ENCODE measurements around the gene MAN2A2. TPM values are rescaled to one million over a fixed set of nuclear protein-coding genes. Genes with fewer than 3 reads are reported as not detected.

Gene MAN2A2
- polyA plus RNA-seq, 1 donor: 44.0 TPM

DNA sequence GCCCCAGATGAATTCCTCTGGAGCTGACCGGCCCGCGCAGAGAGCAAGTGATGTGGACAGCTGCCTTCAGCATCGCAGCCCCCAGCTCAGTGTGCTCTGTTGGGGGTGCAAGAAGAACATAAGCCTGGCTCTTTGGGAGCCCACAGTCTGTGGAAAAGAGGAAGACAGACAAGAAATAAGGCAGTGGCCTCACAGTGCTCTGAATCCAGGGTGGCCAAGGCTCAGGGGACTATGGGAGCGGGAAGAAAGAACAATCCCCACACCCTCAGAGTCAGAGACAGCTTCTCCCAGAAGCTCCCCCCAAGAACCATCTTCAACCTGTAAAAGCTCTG, 29.5 kb downstream of the MAN2A2 start:
- Histone ChIP-seq H3K9me3 (ENCODE audit: control insufficient read depth, low read depth, low read length) (no peaks in the 10 kb centered on the region), H3K36me3 (ENCODE audit: control insufficient read depth, insufficient read depth, low read length) (peaks cover 3% of the 10 kb centered on the region), H3K27me3 (ENCODE audit: control insufficient read depth, insufficient read depth, low read length) (no peaks in the 10 kb centered on the region), H3K4me3 (ENCODE audit: low read length) (no peak overlapping the region), H3K27ac (ENCODE audit: low read length) (peak overlapping the region; percentile 78), H3K4me1 (ENCODE audit: control insufficient read depth, insufficient read depth, low read length) (peaks cover 31% of the 10 kb centered on the region)
- DNase-seq: no peak
- no CpG with 5 or more reads among the region's 5 CpGs for WGBS (ENCODE audit: insufficient coverage, low lambda C conversion rate)

DNA sequence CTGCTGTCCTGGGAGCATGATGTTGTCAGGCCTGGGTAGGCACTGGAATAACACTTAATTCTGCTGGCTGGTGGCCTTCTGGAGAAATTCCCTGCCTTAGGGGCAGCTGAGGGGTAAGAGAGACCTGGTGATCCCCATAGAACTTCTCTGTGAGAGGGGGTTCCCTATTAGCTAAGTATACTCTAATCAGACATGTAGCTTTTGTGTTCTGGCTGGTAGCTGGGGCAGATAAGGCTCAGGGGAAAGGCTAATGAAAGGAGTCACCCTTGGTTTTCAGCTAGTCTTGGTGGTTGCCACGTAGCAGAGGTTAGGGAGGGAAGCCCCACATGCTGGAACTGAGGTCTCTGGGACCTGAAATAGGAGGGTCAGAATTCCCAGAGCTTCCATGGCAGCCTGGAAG, 30.2 kb downstream of the MAN2A2 start:
- Histone ChIP-seq H3K9me3 (ENCODE audit: control insufficient read depth, low read depth, low read length) (no peaks in the 10 kb centered on the region), H3K36me3 (ENCODE audit: control insufficient read depth, insufficient read depth, low read length) (peaks cover 8% of the 10 kb centered on the region), H3K4me3 (ENCODE audit: low read length) (no peak overlapping the region), H3K4me1 (ENCODE audit: control insufficient read depth, insufficient read depth, low read length) (peaks cover 31% of the 10 kb centered on the region), H3K27ac (ENCODE audit: low read length) (no peak overlapping the region), H3K27me3 (ENCODE audit: control insufficient read depth, insufficient read depth, low read length) (no peaks in the 10 kb centered on the region)
- no CpG with 5 or more reads among the region's 1 CpG for WGBS (ENCODE audit: insufficient coverage, low lambda C conversion rate)
- no peak for DNase-seq

DNA sequence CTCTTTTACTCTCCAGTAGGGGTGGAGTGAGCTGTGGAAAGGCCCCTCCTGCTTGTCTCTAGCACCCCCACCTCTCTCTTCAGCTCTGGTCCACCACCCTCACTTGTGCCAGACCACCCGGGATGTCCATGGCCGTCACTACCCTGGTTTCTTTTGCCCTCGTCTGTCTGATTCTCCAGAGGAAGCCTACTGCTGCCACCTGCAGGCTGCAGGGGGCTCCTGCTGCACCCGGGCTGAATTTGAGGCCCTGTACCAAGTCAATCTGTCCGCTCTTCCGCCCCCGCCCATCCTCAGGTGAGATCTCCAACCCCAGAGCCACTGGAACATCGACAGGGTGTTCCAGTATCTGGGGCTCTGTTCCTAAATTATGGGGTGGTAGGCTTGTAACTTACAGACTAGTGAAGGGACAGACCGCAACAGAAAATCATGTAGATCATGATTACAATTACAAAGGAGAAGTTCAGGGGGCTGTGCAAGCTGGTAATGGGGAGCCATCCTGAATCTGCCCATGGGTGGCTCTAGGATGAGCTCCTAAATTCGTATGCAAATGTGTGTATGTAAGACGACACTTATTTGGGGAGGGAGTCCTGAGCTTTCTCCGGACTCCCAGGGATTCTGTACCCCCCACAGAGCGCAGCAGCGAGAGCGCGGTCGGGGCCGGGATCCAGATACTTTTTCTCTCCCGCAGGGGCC, 31.3 kb downstream of the MAN2A2 start:
- H3K9me3 ChIP-seq (ENCODE audit: control insufficient read depth, low read depth, low read length): no peaks in the 10 kb centered on the region
- peak overlapping the region; percentile 69 for H3K27ac ChIP-seq (ENCODE audit: low read length)
- no peaks in the 10 kb centered on the region for H3K27me3 ChIP-seq (ENCODE audit: control insufficient read depth, insufficient read depth, low read length)
- peaks cover 31% of the 10 kb centered on the region for H3K4me1 ChIP-seq (ENCODE audit: control insufficient read depth, insufficient read depth, low read length)
- H3K4me3 ChIP-seq (ENCODE audit: low read length): peak overlapping the region; percentile 85
- WGBS (ENCODE audit: insufficient coverage, low lambda C conversion rate): no CpG with 5 or more reads among the region's 19 CpGs
- peaks cover 14% of the 10 kb centered on the region for H3K36me3 ChIP-seq (ENCODE audit: control insufficient read depth, insufficient read depth, low read length)
- DNase-seq: peak; percentile 85 to 86

DNA sequence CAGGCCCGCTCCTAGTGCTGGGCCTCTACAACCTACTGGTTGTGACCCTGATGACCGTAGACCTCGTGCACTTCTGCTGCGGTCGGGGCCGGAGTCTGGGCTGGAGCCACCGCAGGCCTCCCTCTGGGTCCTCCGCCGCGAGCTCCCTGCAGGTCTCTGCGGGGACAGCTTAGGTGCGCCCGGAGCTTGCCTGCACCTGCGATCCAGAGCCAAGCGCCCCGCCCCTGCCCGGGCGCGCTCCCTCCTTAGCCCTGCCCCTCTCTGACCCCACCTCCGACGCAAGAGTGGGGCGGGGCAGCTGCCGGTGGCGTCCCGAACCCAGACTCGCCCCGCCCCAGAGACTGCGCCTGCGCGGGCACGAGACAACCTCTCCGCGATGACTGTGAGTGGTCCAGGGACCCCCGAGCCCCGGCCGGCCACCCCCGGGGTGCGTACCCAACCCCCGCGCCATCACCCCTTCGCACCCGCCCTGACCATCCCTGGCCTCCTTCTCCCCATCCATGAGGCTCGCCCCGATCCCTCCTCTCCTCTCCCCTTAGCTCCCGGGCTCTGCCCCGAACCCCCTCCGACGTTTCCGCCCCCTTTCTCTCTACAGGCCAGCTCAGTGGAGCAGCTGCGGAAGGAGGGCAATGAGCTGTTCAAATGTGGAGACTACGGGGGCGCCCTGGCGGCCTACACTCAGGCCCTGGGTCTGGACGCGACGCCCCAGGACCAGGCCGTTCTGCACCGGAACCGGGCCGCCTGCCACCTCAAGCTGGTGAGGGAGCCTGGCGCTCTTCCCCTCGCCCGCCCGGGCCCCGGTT, 32.0 kb downstream of the MAN2A2 start, which contains the start of gene UNC45A:
TSS of gene UNC45A (plus strand) at position 337 of the 803 bp plus-strand sequence. CDS start at position 377, 40 bp downstream.
- no CpG with 5 or more reads among the region's 65 CpGs for WGBS (ENCODE audit: insufficient coverage, low lambda C conversion rate)
- H3K27ac ChIP-seq (ENCODE audit: low read length): peak within 1 kb of the TSS; percentile 69
- peak; percentile 95 to 96 for DNase-seq
- peaks cover 31% of the 10 kb centered on the region for H3K4me1 ChIP-seq (ENCODE audit: control insufficient read depth, insufficient read depth, low read length)
- H3K9me3 ChIP-seq (ENCODE audit: control insufficient read depth, low read depth, low read length): no peaks in the 10 kb centered on the region
- H3K4me3 ChIP-seq (ENCODE audit: low read length): peak within 1 kb of the TSS; percentile 85
- H3K36me3 ChIP-seq (ENCODE audit: control insufficient read depth, insufficient read depth, low read length): peaks cover 22% of the 10 kb centered on the region
- no peaks in the 10 kb centered on the region for H3K27me3 ChIP-seq (ENCODE audit: control insufficient read depth, insufficient read depth, low read length)

DNA sequence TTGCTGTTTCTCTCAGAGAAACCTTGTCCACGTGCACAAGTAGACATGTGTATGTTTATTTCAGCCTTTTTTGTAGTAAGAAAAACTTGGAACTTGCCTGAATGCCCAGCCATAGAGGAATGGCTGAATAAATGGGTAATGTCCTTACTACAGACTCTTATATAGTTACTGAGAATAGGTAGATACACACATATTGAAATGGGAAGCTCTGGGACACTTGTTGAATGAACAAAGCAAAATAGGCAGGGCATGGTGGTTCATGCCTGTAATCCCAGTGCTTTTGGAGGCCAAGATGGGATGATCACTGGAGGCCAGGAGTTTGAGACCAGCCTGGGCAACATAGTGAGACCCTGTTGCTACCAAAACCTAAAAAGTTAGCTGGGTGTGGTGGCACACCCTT, 33.7 kb downstream of the MAN2A2 start:
- Histone ChIP-seq H3K36me3 (ENCODE audit: control insufficient read depth, insufficient read depth, low read length) (peaks cover 34% of the 10 kb centered on the region), H3K27me3 (ENCODE audit: control insufficient read depth, insufficient read depth, low read length) (no peaks in the 10 kb centered on the region), H3K27ac (ENCODE audit: low read length) (no peak overlapping the region), H3K9me3 (ENCODE audit: control insufficient read depth, low read depth, low read length) (no peaks in the 10 kb centered on the region), H3K4me1 (ENCODE audit: control insufficient read depth, insufficient read depth, low read length) (peaks cover 19% of the 10 kb centered on the region), H3K4me3 (ENCODE audit: low read length) (no peak overlapping the region)
- no CpG with 5 or more reads among the region's 1 CpG for WGBS (ENCODE audit: insufficient coverage, low lambda C conversion rate)
- no peak for DNase-seq

DNA sequence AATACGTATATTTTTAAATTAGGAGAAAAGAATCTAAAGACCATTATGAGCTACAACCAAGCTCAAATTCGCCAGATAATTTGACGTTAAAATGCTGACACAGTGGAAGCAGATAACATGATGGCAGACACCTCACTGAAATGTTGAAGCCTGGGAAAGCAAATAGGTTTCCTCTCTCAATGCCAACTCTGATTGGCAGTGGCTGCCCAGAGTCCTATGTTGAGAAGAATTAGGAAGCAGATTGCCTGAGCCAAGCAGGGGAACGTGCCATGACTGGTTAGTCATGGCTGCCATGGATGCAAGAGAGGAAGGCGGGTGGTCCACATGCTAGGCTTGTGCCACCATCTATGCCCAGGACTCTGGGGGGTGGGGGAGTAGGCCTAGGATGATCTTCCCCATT, 35.2 kb downstream of the MAN2A2 start:
- Histone ChIP-seq H3K4me3 (ENCODE audit: low read length) (no peak overlapping the region), H3K36me3 (ENCODE audit: control insufficient read depth, insufficient read depth, low read length) (peaks cover 49% of the 10 kb centered on the region), H3K27ac (ENCODE audit: low read length) (no peak overlapping the region), H3K27me3 (ENCODE audit: control insufficient read depth, insufficient read depth, low read length) (no peaks in the 10 kb centered on the region), H3K4me1 (ENCODE audit: control insufficient read depth, insufficient read depth, low read length) (peaks cover 19% of the 10 kb centered on the region), H3K9me3 (ENCODE audit: control insufficient read depth, low read depth, low read length) (no peaks in the 10 kb centered on the region)
- no peak for DNase-seq
- WGBS (ENCODE audit: insufficient coverage, low lambda C conversion rate): 100% methylated on average over 3 of the region's 5 CpGs

DNA sequence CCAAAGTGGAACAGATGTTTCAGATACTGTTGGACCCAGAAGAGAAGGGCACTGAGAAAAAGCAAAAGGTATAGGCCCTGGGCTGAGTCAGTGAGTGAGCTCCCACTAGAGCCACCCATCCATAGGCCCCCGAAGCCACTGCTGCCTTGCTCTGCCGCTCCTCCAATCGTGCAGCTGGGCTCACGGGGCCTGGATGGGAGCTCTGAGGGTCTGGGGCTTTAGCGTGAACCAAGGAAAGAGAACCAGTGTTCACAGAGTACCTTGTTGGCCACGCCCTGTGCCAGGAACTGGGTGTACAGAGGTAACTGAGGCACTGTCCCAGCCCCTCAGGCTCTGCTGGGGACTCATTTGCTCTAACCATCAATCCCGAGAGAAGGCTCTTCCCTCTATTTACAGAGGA, 36.7 kb downstream of the MAN2A2 start:
- Histone ChIP-seq H3K4me1 (ENCODE audit: control insufficient read depth, insufficient read depth, low read length) (peaks cover 9% of the 10 kb centered on the region), H3K4me3 (ENCODE audit: low read length) (no peak overlapping the region), H3K27ac (ENCODE audit: low read length) (no peak overlapping the region), H3K9me3 (ENCODE audit: control insufficient read depth, low read depth, low read length) (no peaks in the 10 kb centered on the region), H3K36me3 (ENCODE audit: control insufficient read depth, insufficient read depth, low read length) (peaks cover 60% of the 10 kb centered on the region), H3K27me3 (ENCODE audit: control insufficient read depth, insufficient read depth, low read length) (no peaks in the 10 kb centered on the region)
- DNase-seq: no peak
- no CpG with 5 or more reads among the region's 7 CpGs for WGBS (ENCODE audit: insufficient coverage, low lambda C conversion rate)

DNA sequence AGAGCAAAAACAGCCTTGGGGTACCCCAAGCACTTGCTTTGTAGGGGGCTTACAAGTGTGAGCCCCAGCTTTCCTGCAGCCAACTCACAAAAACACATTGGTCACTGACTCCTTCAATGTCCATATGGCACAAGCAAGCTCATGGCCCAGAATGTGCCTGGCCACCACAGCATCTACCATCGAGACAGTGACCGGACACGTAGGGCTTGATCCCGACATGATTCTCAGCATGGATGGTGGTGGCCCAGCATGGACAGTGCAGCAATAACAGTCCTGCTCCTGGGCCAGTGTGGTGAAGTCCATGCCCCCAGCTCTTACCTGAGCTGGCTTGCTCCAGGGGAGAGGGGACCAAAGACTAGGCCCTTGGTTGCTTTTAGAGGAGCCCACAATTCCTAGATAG, 37.9 kb downstream of the MAN2A2 start:
- no CpG with 5 or more reads among the region's 4 CpGs for WGBS (ENCODE audit: insufficient coverage, low lambda C conversion rate)
- Histone ChIP-seq H3K36me3 (ENCODE audit: control insufficient read depth, insufficient read depth, low read length) (peaks cover 68% of the 10 kb centered on the region), H3K9me3 (ENCODE audit: control insufficient read depth, low read depth, low read length) (no peaks in the 10 kb centered on the region), H3K27me3 (ENCODE audit: control insufficient read depth, insufficient read depth, low read length) (no peaks in the 10 kb centered on the region), H3K4me1 (ENCODE audit: control insufficient read depth, insufficient read depth, low read length) (peaks cover 4% of the 10 kb centered on the region), H3K27ac (ENCODE audit: low read length) (no peak overlapping the region), H3K4me3 (ENCODE audit: low read length) (no peak overlapping the region)
- no peak for DNase-seq

DNA sequence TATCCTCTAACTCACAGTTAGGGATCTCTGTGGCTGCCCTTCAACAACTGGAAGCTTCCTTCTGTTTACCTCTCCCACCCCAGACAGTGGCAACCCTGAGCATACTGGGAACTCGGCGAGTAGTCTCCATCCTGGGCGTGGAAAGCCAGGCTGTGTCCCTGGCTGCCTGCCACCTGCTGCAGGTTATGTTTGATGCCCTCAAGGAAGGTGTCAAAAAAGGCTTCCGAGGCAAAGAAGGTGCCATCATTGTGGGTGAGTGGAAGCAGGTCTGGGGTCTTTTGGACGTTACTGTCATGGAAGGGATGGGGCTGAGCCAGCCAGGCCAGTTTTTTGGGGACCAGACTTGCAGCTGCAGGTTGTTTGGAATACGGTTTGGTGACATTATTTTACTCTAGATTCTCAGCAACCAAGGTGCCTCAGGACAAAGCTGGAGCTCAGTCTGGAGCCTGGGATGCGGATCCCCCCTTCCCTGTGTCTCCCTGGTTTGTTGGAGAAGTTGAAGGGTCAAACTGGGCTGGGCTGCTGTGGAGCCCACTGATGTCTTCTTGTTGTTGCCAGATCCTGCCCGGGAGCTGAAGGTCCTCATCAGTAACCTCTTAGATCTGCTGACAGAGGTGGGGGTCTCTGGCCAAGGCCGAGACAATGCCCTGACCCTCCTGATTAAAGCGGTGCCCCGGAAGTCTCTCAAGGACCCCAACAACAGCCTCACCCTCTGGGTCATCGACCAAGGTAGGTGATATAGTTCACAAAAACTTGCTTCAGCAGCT, 39.4 kb downstream of the MAN2A2 start:
- Histone ChIP-seq H3K36me3 (ENCODE audit: control insufficient read depth, insufficient read depth, low read length) (peaks cover 78% of the 10 kb centered on the region), H3K4me1 (ENCODE audit: control insufficient read depth, insufficient read depth, low read length) (no peaks in the 10 kb centered on the region), H3K27me3 (ENCODE audit: control insufficient read depth, insufficient read depth, low read length) (no peaks in the 10 kb centered on the region), H3K27ac (ENCODE audit: low read length) (no peak overlapping the region), H3K4me3 (ENCODE audit: low read length) (no peak overlapping the region), H3K9me3 (ENCODE audit: control insufficient read depth, low read depth, low read length) (no peaks in the 10 kb centered on the region)
- no peak for DNase-seq
- no CpG with 5 or more reads among the region's 12 CpGs for WGBS (ENCODE audit: insufficient coverage, low lambda C conversion rate)

DNA sequence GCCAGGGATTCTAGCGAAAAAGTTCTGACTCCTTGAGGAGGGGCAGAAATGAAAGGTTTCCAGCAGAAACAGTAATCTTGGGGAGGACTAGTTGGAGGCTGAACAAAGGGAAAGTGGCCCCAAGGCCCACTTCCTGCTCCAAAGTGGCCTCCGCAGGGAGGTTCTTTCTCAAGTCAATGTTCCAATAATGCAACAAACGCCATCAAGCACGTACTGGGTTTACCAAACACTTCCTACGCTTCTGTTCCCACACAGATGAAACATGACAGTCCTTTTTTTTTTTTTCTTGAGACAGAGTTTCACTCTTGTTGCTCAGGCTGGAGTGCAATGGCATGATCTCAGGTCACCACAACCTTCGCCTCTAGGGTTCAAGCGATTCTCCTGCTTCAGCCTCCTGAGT, 42.0 kb downstream of the MAN2A2 start:
- no peak overlapping the region for H3K4me3 ChIP-seq (ENCODE audit: low read length)
- DNase-seq: no peak
- no CpG with 5 or more reads among the region's 7 CpGs for WGBS (ENCODE audit: insufficient coverage, low lambda C conversion rate)
- H3K9me3 ChIP-seq (ENCODE audit: control insufficient read depth, low read depth, low read length): no peaks in the 10 kb centered on the region
- peaks cover 80% of the 10 kb centered on the region for H3K36me3 ChIP-seq (ENCODE audit: control insufficient read depth, insufficient read depth, low read length)
- no peaks in the 10 kb centered on the region for H3K4me1 ChIP-seq (ENCODE audit: control insufficient read depth, insufficient read depth, low read length)
- H3K27me3 ChIP-seq (ENCODE audit: control insufficient read depth, insufficient read depth, low read length): no peaks in the 10 kb centered on the region
- no peak overlapping the region for H3K27ac ChIP-seq (ENCODE audit: low read length)

Data from large intestine (tissue), 3 donors.